ENCODE data around the gene LUZP2. TPM values are rescaled to one million over a fixed set of nuclear protein-coding genes. Genes with fewer than 3 reads are reported as not detected.

Gene LUZP2
- total RNA-seq, 6 donors from 2014 or later, result 0.20 to 0.46 (median 0.23) TPM; not detected in 3

DNA sequence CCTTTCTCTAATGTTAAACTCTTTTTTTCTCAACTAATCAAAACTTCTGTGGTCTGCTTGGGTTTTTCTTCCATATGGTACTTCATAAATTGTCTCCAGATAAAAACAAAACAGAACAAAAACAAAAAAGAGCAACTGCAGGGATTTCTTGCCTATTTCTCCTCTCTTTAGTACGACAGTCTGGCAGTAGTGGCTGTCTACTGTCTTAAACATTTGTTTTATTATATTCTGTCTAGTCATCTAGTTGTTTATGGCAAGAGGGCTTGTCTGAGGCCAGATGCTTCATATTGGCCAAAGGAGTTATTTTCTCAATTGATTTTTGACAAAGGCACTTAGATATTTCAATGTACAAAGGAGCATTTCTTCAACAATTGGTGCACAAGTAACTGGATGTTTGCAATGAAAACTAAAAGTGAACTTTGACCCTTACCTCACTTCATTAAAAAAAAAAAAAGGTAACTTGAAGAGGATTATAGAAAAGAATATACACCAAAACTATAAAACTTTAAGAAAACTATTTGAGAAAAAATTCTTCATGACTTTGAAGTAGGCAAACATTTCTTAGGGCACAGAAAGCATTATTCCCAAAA is 404.2 kb downstream of the LUZP2 start:
- DNase-seq (no peak), ATAC-seq (ENCODE audit: low FRiP score in 2 of 2) (no peak)
- TF ChIP-seq EP300 (IDR thresholded peaks at IDR 0.05), result no peak
- no peak for TF ChIP-seq CTCF (IDR thresholded peaks at IDR 0.05)
- TF ChIP-seq POLR2A (IDR thresholded peaks at IDR 0.05), result no peak
- no peak for TF ChIP-seq POLR2AphosphoS5 (IDR thresholded peaks at IDR 0.05)
- Histone ChIP-seq H3K4me1 (no peaks in the 10 kb centered on the region), H3K27me3 (no peaks in the 10 kb centered on the region), H3K9me3 (no peaks in the 10 kb centered on the region), H3K4me3 (no peak overlapping the region), H3K27ac (no peak overlapping the region), H3K36me3 (no peaks in the 10 kb centered on the region)
- 70 to 87% methylated on average over 1 of the region's 1 CpG for WGBS, 2 donors

GRCh38 chr11:24903555-24903954 is 406.7 kb downstream of the LUZP2 start:
- Histone ChIP-seq H3K4me3 (no peak overlapping the region), H3K9me3 (no peaks in the 10 kb centered on the region), H3K4me1 (no peaks in the 10 kb centered on the region), H3K36me3 (no peaks in the 10 kb centered on the region), H3K27me3 (no peaks in the 10 kb centered on the region), H3K27ac (no peak overlapping the region)
- TF ChIP-seq CTCF (IDR thresholded peaks at IDR 0.05) (no peak), EP300 (IDR thresholded peaks at IDR 0.05) (no peak), POLR2A (IDR thresholded peaks at IDR 0.05) (no peak), POLR2AphosphoS5 (IDR thresholded peaks at IDR 0.05) (no peak)
- ATAC-seq (ENCODE audit: low FRiP score in 2 of 2) (no peak), DNase-seq (no peak)
- WGBS, 2 donors, result 68 to 75% methylated on average over 2 of the region's 2 CpGs

DNA sequence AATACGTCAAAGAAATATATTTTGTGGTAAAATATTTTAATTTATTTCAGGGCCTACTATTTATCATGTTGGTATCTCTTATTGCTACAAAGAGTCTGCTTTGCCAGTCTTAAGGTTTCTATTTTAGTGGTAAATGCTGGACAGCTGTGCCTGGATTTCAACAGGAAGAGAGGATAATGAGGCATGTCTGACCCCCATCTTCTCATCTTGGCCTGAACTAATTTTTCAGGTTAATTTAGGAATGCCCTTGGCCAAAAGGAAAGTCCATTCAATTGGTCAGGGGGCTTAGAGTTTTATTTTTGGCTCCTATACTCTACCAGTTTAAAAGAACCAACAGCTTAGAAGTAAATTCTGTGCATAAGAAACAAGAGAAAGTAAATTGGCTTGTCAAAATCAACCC is 428.2 kb downstream of the LUZP2 start:
- TF ChIP-seq CTCF (IDR thresholded peaks at IDR 0.05) (no peak), POLR2AphosphoS5 (IDR thresholded peaks at IDR 0.05) (no peak), POLR2A (IDR thresholded peaks at IDR 0.05) (no peak), EP300 (IDR thresholded peaks at IDR 0.05) (no peak)
- ATAC-seq (ENCODE audit: low FRiP score in 2 of 2) (no peak), DNase-seq (no peak)
- Histone ChIP-seq H3K27ac (no peak overlapping the region), H3K36me3 (no peaks in the 10 kb centered on the region), H3K4me3 (no peak overlapping the region), H3K4me1 (no peaks in the 10 kb centered on the region), H3K9me3 (no peaks in the 10 kb centered on the region), H3K27me3 (no peaks in the 10 kb centered on the region)
- WGBS, 2 donors, result 81 to 88% methylated on average over 1 of the region's 1 CpG

- ATAC-seq (ENCODE audit: low FRiP score in 2 of 2) (no peak), DNase-seq (no peak)
- TF ChIP-seq POLR2AphosphoS5 (IDR thresholded peaks at IDR 0.05) (no peak), EP300 (IDR thresholded peaks at IDR 0.05) (no peak), POLR2A (IDR thresholded peaks at IDR 0.05) (no peak), CTCF (IDR thresholded peaks at IDR 0.05) (no peak)
- 61 to 69% methylated on average over 9 of the region's 9 CpGs for WGBS, 2 donors
- Histone ChIP-seq H3K36me3 (no peaks in the 10 kb centered on the region), H3K27me3 (no peaks in the 10 kb centered on the region), H3K4me3 (no peak overlapping the region), H3K9me3 (no peaks in the 10 kb centered on the region), H3K27ac (no peak overlapping the region), H3K4me1 (no peaks in the 10 kb centered on the region)
Measured at GRCh38 chr11:24932110-24933000, 435.5 kb downstream of the LUZP2 start.
